GM21723 (cell line): ENCODE measurements around the gene SMYD5.
"Not testable (repeated sequence)": the region's sequence is repeated elsewhere in the genome, so short reads cannot be mapped to it uniquely, and the experiment has no call there.

Experiments
- ATAC-seq: cut with Tn5 transposase; IDR thresholded peaks from one replicate; pipeline ENCODE4 v1.9.1; 2021; ENCODE audit warnings: mild to moderate bottlenecking, moderate library complexity; ENCODE audit not compliant: unreplicated experiment

SMYD5 gene

DNA sequence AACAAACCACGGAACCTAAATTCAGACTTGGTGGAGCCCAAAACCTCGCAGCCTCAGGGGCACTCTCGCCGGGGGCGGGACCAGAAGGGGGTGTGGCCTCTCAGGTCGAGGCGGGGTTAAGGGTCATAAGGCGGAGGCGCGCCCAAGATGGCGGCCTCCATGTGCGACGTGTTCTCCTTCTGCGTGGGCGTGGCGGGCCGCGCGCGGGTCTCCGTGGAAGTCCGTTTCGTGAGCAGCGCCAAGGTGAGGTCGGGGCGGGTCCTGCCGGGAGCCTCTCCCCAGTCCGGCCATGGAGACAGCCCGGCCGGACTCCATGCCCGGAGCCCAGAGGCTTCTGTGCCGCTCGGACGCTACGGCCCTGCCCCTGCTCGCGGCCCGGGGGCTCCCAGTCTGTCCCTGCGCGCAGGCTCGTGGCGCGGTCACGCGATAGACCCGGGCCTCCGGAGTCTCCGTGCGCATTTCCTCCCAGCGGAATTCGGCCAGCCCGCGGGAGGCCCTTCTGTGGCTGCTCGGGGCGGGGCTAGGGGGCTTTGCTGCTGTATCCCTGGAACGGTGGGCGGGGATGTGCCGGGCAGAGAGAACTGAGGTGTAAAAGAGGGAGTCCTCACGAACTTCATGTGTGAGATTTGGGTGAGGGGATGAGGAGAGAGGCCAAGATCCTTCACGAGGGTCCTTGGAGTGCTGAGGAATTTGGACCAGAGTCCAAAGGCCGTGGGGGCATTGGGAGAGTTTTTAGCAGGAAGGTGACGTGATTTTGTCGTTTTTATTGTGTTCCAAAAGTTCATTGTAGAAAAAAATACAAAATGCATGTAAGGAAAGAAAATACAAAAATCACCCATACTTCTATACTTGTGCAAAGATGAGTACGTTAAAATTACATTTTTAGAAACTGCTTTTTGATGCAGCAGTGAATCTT, at the start of gene SMYD5:
Gene SMYD5, plus strand, starts transcription at position 126 of the 916 bp plus-strand sequence. Its CDS starts 22 bp downstream, at position 148.
- peak; percentile 95 for ATAC-seq

DNA sequence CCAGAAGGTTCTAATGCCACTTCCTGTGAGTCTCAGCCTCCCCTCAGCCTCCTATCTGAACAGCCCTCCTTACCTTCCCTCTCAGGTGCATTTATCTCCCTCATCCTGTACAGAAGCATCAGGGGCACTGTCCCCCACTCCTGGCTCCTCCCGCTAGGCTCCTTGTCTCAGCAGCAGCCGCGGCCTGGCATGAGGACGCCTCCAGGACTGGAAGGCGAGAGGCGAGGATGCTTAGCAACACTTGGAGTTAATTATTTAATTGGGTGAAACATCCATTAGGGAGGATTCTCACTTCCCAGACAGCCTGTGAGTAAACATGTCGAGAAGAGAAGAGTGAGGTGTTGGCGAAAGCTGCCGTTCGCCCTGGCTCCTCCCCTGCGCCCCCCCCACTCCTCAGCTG, 48.1 kb upstream of the SMYD5 start:
- ATAC-seq, result not testable (repeated sequence)

DNA sequence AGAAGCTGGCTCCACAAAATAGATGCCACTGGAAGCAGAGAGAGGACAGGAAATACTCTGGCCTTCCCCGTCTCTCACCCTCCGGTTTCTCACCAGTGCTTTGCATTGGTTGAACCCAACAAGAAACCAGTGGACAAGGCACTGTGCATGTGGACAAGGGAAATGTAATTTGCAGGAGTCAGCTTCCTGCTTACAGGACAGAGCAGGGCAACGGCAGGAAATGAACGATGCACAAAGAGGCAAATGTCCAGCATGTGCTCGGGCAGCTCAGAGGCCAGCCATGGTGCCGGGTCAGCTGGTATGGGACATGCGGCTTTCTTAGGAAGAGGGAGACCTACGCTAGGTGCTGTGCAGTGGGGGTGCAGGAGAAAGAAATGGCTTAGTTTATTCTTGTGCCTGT, 47.2 kb upstream of the SMYD5 start:
- ATAC-seq, result not testable (repeated sequence)

DNA sequence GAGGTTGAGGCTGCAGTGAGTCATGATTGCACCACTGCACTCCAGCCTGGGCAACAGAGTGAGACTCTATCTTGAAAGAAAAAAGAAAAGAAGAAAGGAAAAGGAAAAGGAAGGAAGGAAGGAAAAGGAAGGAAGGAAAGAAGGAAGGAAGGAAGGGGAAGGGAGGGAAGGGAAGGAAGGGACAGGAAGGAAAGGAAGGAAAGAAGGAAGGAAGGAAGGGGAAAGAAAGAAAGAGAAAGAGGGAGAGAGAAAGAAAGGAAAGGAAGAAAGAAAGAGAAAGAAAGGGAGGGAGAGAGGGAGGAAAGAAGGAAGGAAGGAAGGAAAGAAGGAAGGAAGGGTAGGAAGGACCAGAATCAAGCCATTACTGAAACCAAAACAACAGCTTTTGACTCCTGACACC, 45.7 kb upstream of the SMYD5 start:
- ATAC-seq, result not testable (repeated sequence)

DNA sequence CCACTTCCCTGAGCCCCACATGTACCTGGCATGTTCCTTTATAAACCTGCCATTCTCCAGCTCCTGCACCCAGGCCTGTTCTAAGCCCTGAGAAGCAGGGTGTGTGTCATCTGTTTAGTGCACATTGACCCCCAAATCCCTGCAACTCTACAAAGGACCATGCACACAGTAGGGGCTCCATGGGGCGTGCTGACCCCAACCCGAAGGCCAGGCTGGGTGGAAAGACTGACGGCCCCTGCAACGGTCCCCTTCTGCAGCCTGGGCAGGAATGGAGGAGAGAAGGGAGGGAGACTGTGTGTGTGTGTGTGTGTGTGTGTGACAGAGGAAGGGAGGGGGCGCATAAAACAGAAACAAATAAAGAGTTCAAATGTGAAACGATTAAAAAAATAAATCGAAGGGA, 43.7 kb upstream of the SMYD5 start:
- ATAC-seq, result not testable (repeated sequence)

DNA sequence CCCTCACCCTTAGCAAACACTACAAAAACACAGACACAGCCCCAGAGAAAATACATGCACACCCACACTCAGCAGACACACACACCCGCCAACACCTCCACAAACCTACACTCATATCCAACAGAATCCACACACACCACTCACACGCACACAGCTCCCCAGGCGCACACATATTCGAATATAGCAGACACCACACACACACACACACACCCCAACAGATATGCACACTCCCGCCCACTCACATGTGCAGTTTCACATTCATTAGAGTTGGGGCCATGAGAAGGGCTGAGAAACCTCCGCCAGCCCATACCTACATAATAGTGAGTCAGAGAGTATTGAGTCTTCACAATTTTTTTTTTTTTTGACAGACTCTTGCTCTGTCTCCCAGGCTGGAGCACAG, 41.1 kb upstream of the SMYD5 start:
- peak; percentile 43 for ATAC-seq

DNA sequence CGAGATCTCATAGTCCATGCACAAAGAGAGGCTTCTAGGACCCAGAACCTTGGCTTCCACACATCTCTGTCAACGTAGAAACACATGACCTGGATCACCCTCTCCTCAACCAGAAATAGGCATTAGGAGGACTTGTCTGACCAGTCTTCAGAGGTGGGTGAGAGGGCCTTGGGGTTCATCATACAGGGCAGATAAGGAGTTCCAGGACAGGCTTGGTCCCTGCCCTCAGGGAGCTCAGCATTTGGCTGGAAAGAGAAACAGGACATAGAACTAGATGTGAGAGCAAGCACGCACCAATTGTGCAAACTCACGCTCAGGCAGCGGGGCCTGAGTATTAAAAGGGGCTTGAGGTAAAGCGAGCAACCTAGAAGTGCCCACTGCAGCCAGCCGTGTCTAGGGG, 40.3 kb upstream of the SMYD5 start:
- no peak for ATAC-seq

DNA sequence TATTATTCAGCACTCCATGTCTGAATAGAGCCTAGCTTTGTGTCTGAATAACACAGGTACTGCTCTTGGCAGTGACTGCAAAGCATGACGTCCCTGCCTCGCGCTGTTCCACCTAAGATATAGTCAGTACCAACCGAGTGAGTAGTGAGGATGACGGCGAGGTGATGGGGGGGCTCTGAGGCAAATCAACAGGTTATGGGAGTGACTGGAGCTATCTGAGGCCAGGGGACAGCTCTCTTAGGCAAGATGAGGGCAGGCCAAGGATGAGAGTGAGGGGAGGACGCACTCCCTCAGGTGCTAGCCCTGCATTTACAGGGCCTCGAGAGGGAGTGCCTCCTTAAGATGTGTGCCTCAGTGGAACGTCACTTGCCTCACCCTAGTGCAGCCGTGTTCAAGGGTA, 39.8 kb upstream of the SMYD5 start:
- no peak for ATAC-seq

DNA sequence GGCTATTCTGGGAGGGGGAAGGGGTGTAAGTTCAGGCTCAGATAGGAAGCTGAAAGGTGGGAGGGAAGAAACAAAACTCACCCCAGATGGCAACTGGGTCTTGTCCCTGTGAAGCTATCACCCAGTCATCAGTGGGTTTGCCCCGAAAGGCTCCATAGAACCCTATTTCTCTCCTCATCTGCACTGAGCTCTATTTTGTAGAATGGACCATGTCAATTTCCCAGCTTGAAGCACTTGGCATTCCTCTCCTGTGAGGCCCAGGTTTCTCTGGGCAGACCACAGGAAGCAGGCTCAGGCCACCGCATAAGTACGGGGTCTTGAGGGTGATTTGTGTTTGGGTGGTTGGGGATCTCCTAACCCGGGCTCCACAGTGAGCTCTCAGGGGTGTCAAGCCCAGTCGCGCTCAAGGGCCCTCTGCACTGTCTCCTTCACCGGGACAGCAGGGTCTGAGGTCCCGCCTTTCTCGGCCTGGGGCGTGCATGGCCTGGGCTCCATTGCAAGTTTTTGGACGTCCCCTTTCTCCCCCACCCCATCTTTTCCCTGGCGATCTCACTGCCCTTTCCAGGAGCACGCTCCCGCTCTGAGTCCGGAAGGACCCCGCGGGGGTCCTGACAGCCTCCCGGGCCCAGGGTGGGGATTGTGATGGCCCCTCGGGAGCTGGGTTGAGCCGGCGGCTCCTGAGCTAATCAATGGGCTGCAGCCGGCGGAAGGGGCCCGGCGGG, 38.9 kb upstream of the SMYD5 start:
- no peak for ATAC-seq

DNA sequence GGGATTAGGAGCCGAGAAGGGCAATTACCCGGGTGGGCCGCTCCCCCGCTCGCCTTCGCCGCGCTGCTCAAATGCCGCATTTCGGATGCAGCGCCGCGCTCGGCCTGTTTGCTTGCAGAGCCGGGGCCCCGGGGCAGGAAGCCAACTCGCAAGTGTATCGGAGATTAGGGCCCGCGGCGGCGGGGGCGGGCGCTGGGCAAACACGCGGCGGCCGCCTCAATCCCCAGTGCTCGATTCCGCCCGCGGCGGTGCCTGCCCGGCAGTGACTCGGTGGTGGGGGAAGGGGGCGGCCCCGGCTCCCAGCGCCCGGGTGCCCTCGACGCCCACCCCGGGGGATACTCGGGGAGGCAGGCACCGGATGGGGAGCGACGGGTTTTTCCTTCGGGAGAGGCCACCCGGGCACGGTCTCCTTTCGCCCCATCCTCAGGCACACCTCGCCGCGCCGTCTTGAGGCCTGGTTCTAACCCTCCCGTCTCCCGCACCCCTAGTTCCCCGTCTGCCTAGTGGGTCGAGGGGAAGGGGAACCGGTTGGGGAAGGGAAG, 38.3 kb upstream of the SMYD5 start:
- ATAC-seq, result no peak

DNA sequence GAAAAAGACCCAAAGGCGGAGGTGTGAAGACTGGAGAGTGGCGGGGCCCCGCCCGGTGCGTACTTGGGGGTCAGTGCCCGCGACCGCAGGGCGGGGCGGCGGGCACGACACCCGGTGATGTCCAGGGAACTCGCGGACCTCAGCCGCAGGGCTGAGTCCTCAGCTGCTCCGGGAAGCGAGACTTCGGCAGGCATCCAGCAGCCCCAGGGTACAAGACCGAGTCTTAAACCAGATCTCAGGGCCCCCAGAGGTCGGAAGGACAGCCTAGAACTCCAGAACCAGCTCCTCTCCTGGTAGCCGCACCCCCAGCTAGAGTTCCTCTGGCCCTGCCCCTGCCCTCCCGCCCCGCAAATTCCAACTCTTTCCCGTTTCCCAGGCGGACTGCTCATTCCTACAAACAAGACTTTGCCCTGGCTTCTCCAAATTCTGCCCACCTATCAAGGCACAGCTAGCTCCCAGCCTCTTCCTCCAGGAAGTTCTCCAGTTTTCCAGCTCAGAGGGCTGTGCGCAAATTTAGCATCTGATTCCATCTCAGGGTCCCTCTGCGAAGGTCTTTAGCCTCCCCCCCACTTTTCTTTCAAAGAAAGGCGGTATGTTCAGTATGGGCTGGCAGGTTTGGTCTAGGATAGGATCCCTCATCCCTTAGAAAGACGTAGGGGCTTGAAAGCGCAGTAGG, 37.7 kb upstream of the SMYD5 start:
- ATAC-seq, result no peak

DNA sequence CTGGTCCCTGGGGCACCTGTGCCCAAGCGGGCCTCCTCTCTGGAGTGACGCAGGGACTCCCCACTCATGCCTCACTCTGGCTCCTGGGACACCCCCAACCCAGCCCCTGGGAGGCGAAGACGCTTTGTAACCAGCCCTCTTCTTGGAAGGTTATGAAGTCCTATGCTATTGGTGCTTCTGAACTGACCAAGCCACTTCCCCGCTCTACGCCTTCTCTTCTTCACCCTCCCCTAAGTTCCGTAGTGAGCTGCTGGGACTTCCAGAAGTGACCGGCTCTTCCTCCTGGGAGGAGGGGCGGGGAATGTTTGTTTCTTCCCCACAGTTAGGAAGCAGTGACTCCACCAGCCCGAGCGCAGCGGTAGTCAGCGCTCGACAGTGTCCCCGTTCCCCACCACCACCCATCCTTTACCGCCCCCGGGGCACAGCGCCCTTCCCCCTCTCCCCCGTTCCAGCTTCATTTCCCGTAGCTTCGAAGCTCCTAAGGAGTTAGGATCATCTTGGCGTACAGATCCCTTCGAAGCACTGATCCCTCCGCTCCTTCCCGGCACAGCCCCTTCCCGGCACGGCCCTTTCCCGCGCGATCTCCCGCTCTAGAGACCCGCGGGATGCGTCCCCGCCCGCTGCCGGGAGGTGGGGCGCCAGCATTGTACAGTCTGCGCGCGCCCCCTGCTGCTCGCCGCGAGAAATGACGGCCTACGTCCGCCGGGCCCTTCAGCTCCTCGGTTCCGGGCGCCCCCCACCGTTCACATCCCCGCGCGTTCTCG, 37.0 kb upstream of the SMYD5 start:
- ATAC-seq, result peak; percentile 83

DNA sequence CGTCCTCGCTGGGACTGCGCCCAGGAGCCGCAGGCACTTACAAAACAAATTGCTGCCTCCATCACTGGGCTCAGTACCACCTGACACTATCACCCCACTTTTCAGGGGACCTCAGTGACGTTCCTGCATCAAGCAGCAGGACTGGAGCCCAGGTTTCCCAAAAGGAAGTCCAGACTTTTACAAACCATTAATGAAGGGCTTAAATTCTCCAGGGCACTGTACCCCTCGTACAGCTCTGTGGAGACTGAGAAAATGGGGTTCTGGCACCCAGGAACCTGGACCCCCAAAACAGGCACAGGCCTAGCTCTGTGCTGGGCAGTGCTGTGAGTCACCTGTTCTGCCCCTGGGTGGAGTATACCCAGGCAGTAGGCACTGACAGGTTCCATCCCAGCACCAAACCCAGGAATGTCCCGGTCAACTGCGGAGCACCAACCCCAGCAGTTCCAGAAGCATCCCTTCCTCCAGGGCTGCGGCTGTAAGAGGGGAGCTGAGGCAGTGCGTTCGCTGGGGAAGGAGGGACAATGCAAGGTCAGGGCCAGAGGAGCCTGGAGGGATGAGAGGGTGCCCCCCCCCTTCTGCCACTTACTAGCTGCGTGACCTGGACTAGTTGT, 36.3 kb upstream of the SMYD5 start:
- no peak for ATAC-seq

DNA sequence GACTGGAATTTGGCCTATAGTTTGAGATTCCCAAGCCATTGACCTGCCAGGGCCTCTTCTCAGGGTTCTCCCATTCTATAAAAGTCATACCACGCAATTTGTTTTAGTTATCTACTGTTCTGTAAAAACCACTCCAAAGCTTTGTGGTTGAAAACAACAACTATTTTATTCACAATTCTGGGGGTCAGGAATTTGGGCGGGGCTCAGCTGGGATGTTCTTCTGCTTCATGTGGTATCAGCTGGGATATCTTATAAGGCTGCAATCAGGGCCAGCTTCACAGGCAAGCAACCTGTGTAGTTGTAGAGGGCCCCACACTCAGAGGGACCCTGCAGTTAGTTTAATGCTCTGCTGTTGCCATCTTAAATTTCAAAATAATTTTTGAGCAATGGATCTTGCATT, 28.1 kb upstream of the SMYD5 start:
- no peak for ATAC-seq

DNA sequence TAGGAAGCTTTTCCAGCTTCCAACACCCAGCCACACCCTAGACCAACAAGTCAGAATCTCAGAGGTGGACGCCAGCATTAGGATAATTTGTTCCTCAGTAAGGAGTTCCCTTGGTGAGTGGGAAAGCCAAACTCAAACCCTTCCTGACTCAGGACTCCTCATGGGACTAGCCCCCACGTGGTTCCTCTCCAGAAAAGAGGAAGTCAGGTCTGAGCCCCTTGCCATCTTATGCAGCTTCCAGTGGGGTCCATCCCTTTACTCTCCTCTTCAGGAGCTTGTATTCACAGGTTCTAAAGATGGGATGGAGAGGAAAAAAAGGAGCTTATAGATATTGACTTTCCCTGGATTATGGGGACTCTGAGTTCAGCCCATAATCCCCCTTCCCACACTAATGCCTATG, 26.5 kb upstream of the SMYD5 start:
- ATAC-seq, result no peak

DNA sequence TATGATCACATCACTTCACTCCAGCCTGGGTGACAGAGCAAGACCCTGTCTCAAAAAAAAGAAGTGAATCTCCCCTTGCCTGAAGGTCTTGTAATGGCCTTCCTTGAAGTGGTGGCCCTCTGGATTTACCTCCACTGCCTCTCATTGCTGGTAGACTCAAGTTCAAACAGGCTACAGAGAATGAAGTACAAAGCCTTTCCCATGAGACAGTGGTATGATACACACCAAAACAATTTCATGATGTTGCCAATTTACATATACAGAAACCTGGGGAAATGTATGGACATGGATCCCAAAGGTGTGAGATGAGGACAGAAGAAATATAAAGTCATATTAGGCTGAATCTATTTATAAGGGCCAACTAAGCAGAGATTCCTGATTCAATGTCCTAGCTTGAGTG, 16.5 kb upstream of the SMYD5 start:
- ATAC-seq, result no peak

DNA sequence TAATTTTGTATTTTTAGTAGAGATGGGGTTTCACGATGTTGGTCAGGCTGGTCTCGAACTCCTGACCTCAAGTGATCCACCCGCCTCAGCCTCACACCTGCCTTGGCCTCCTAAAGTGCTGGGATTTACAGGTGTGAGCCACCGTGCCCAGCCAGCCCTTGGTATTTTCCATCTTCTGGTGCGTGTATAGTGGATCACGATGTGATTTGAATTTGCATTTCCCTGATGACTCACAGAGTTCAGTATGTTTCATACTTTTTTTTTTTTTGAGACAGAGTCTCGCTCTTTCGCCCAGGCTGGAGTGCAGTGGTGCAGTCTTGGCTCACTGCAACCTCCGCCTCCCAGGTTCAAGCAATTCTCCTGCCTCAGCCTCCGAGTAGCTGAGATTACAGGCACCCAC, 13.8 kb upstream of the SMYD5 start:
- ATAC-seq, result not testable (repeated sequence)

DNA sequence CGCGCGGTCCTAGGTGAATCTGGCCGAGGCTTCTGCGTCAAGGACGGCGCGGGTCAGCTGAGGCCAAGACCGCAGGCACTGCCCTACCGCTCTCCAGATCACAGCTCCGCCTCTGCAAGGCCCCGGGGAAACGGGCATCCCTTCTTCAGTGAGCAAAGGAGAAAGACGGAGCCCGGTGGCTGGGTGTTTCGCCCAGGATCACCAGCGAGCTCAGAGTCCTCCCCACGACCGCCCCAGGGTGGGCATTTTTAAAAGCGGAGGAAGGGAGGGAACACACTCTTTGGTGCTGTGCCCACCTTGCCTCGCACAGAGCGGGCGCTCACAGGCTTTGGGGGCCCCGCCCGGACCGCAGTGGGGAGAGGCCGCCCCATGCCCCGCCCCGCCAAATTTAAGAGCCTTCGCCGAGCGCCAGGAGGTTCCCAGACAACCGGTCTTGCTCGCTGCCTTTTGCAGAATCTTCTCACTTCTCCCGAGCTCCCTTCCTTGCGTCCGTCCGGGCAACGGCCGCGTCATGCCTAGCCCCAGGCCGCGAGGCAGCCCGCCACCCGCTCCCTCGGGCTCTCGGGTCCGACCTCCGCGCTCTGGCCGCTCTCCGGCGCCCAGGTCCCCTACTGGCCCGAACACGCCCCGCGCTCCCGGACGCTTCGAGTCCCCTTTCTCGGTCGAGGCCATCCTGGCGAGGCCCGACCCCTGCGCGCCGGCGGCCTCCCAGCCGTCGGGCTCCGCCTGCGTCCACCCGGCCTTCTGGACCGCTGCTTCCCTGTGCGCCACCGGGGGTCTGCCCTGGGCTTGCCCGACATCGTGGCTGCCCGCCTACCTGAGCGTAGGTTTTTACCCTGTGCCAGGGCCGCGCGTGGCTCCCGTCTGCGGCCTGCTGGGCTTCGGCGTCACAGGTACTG, 11.6 kb upstream of the SMYD5 start, which contains the start of gene NOTO:
Gene NOTO, plus strand, starts transcription at position 419 of the 899 bp plus-strand sequence. Its CDS starts 93 bp downstream, at position 512.
- ATAC-seq, result no peak
